Measurements from ENCODE around the gene ZNF175. TPM values are rescaled to one million over a fixed set of nuclear protein-coding genes. Genes with fewer than 3 reads are reported as not detected.
A peak's percentile ranks its signal among the peaks of the same experiment; 100 is the strongest.

Gene ZNF175
- total RNA-seq, 1 experiment from 2014 or later = 10.4 TPM

DNA sequence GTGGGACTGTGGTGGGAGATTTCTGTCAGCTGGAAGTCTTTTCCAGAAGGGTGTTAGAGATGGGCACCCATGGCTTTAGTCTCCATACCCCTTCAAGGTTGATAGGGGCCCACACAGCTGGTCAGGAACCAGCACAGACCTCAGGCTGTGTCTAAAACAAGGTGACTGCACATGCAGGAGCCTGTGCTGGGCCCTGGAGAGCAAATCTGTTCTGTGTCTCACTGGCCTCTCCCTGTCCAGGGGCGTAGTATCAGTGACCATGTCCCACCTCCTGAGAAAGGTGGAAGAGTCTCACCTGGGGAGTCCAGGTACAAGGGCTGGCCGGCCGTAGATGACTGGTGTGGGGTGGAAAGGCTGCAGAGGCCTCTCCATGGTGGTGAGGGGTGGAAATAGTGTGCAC is 19.4 kb downstream of the ZNF175 start:
- CTCF ChIA-PET = no interaction called here
- POLR2A ChIA-PET (ENCODE audit: low non-redundant PET) = no interaction called here

DNA sequence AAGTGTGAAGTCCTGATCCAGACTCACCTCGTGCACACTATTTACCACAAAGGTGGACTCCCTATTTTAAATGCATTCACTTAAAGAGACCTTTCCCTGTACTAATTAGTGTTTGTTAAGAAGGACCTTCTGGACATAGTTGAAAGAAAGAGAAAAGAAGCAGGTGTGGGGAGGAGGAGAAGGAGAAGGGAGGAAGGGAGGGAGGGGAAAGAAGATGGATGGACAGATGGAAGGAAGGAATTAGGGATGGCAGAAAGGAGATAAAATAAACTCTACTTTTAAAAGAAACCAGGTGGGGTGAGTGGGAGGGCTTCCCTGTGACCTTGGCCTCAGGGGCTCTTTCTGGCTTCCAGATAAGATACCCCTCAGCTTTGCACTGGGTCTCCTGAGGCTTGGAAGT is 21.4 kb downstream of the ZNF175 start:
- ChIA-PET CTCF (no interaction called here), POLR2A (ENCODE audit: low non-redundant PET) (no interaction called here)
- DNase-seq (ENCODE audit: low spot score) = no peak
- Histone ChIP-seq H3K27ac (ENCODE audit: low read depth, low read length, poor library complexity, severe bottlenecking) (no peak overlapping the region), H3K4me1 (ENCODE audit: insufficient read depth, low read length, poor library complexity, severe bottlenecking) (no peaks in the 10 kb centered on the region), H3K27me3 (replicated peaks; ENCODE audit: insufficient read depth, low read depth, low read length, poor library complexity) (no peaks in the 10 kb centered on the region), H3K36me3 (ENCODE audit: insufficient read depth, low read length, poor library complexity, severe bottlenecking) (peaks cover 7% of the 10 kb centered on the region), H3K4me3 (ENCODE audit: low read depth, low read length, poor library complexity, severe bottlenecking) (no peak overlapping the region), H3K9me3 (ENCODE audit: low read depth, low read length, poor library complexity, severe bottlenecking) (peaks cover 11% of the 10 kb centered on the region)
- BruUV-seq (replicated peaks) = no TSS peak
- intact Hi-C loops (cut with micrococcal nuclease; ENCODE audit: unreplicated experiment) = no loop called here
- no peak for TF ChIP-seq EZH2 (IDR thresholded peaks at IDR 0.05; ENCODE audit: borderline replicate concordance, low read depth, low read length, poor library complexity, severe bottlenecking)
- TF ChIP-seq, protein P1, sequence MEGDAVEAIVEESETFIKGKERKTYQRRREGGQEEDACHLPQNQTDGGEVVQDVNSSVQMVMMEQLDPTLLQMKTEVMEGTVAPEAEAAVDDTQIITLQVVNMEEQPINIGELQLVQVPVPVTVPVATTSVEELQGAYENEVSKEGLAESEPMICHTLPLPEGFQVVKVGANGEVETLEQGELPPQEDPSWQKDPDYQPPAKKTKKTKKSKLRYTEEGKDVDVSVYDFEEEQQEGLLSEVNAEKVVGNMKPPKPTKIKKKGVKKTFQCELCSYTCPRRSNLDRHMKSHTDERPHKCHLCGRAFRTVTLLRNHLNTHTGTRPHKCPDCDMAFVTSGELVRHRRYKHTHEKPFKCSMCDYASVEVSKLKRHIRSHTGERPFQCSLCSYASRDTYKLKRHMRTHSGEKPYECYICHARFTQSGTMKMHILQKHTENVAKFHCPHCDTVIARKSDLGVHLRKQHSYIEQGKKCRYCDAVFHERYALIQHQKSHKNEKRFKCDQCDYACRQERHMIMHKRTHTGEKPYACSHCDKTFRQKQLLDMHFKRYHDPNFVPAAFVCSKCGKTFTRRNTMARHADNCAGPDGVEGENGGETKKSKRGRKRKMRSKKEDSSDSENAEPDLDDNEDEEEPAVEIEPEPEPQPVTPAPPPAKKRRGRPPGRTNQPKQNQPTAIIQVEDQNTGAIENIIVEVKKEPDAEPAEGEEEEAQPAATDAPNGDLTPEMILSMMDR (conservative IDR thresholded peaks at IDR 0.05; ENCODE audit: low read depth, low read length) = no peak

More for the DNA sequence above, 19.4 kb downstream of the ZNF175 start:
- Histone ChIP-seq H3K27ac (ENCODE audit: low read depth, low read length, poor library complexity, severe bottlenecking) (no peak overlapping the region), H3K9me3 (ENCODE audit: low read depth, low read length, poor library complexity, severe bottlenecking) (peaks cover 22% of the 10 kb centered on the region), H3K27me3 (replicated peaks; ENCODE audit: insufficient read depth, low read depth, low read length, poor library complexity) (no peaks in the 10 kb centered on the region), H3K4me1 (ENCODE audit: insufficient read depth, low read length, poor library complexity, severe bottlenecking) (no peaks in the 10 kb centered on the region), H3K36me3 (ENCODE audit: insufficient read depth, low read length, poor library complexity, severe bottlenecking) (peaks cover 28% of the 10 kb centered on the region), H3K4me3 (ENCODE audit: low read depth, low read length, poor library complexity, severe bottlenecking) (no peak overlapping the region)
- no peak for DNase-seq (ENCODE audit: low spot score)
- intact Hi-C loops (cut with micrococcal nuclease; ENCODE audit: unreplicated experiment) = no loop called here
- TF ChIP-seq EZH2 (IDR thresholded peaks at IDR 0.05; ENCODE audit: borderline replicate concordance, low read depth, low read length, poor library complexity, severe bottlenecking) = no peak
- TF ChIP-seq, protein P1 (conservative IDR thresholded peaks at IDR 0.05; ENCODE audit: low read depth, low read length) = no peak
- no TSS peak for BruUV-seq (replicated peaks)

DNA sequence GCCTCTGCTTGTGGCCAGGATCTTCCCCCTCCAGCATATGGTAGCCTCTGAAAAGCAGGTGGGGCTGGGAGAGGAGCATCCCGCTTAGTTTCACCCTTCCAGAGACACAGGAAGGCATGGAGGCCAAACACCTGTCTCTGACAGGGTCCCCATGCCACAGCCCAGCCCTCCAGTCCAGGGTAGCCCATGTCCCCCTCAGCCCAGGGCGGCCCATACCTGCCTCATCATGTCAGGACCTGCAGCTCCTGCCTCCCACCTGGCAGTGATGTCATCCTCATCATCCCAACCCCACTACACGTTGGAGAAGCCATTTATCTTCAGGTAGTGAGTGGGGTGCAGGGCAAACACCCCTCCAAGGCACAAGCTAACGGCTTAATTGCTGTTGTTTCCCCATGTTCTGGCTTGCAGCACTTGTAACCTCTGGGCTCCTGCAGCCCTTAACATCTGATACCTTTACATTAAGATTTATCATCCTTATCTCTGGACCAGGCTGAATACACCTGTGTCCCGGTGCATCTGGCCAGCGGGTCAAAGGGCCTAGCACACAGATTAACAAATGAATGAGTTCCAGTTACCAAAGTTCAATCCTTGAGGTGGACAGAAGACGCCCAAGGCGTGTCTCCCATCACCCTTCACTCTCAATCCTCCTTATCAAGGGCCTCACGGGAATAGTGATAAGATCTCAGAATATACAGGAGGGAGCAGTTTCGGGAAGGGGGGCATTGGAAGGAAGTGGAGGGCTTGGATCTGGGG is 22.2 kb downstream of the ZNF175 start:
- peaks cover 4% of the 10 kb centered on the region for H3K9me3 ChIP-seq (ENCODE audit: low read depth, low read length, poor library complexity, severe bottlenecking)
- no peaks in the 10 kb centered on the region for H3K4me1 ChIP-seq (ENCODE audit: insufficient read depth, low read length, poor library complexity, severe bottlenecking)
- peak overlapping the region; percentile 59 for H3K4me3 ChIP-seq (ENCODE audit: low read depth, low read length, poor library complexity, severe bottlenecking)
- no peaks in the 10 kb centered on the region for H3K36me3 ChIP-seq (ENCODE audit: insufficient read depth, low read length, poor library complexity, severe bottlenecking)
- ChIA-PET CTCF (no interaction called here), POLR2A (ENCODE audit: low non-redundant PET) (no interaction called here)
- DNase-seq (ENCODE audit: low spot score) = peak; percentile 11
- no peak for TF ChIP-seq EZH2 (IDR thresholded peaks at IDR 0.05; ENCODE audit: borderline replicate concordance, low read depth, low read length, poor library complexity, severe bottlenecking)
- TF ChIP-seq, protein P1 (conservative IDR thresholded peaks at IDR 0.05; ENCODE audit: low read depth, low read length) = no peak
- H3K27me3 ChIP-seq (replicated peaks; ENCODE audit: insufficient read depth, low read depth, low read length, poor library complexity) = no peaks in the 10 kb centered on the region
- H3K27ac ChIP-seq (ENCODE audit: low read depth, low read length, poor library complexity, severe bottlenecking) = no peak overlapping the region
- intact Hi-C loops (cut with micrococcal nuclease; ENCODE audit: unreplicated experiment) = no loop called here
- no TSS peak for BruUV-seq (replicated peaks)
